Kidney epithelial cell (primary cell): ENCODE measurements around the gene PYROXD2. TPM values are rescaled to one million over a fixed set of nuclear protein-coding genes. Genes with fewer than 3 reads are reported as not detected.

Experiments used
- DNase-seq: peaks from one replicate; pipeline ENCODE4 v3.0.0-alpha.2; 2010; ENCODE audit warnings: low read depth
- H3K27me3 ChIP-seq: 2 replicates; pipeline ENCODE4 v1.6.0; 2011; ENCODE audit warnings: low read length; ENCODE audit not compliant: control insufficient read depth, insufficient read depth
- H3K36me3 ChIP-seq: 2 replicates; pipeline ENCODE4 v1.5.1; 2011; ENCODE audit warnings: low read length; ENCODE audit not compliant: control insufficient read depth, insufficient read depth
- H3K4me3 ChIP-seq: 2 replicates; pipeline ENCODE4 v1.5.1; 2011; ENCODE audit warnings: low read depth, mild to moderate bottlenecking, control low read depth, low read length
- CTCF ChIP-seq: IDR thresholded peaks from 2 replicates; pipeline ENCODE4 v1.5.1; 2011; ENCODE audit warnings: mild to moderate bottlenecking, moderate library complexity, low read length, control low read depth, inconsistent platforms; ENCODE audit not compliant: insufficient read depth, poor library complexity, severe bottlenecking
- total RNA-seq: library from RNA; depleted of rRNA; stranded (reverse); fragments of >200 nt; gene quantifications from 2 replicates; pipeline ENCODE4 v1.2.3, GENCODE V29; 2015

PYROXD2 gene
- total RNA-seq, 1 donor from 2014 or later: 5.8 TPM

GRCh38 chr10:98444314-98445006 is 29.5 kb upstream of the PYROXD2 start:
- Histone ChIP-seq H3K36me3 (peaks cover 2% of the 10 kb centered on the region), H3K27me3 (no peaks in the 10 kb centered on the region), H3K4me3 (no peak overlapping the region)
- TF ChIP-seq CTCF: no peak
- DNase-seq: no peak

GRCh38 chr10:98438715-98439114 is 23.7 kb upstream of the PYROXD2 start:
- Histone ChIP-seq H3K27me3 (no peaks in the 10 kb centered on the region), H3K4me3 (no peak overlapping the region), H3K36me3 (peaks cover 4% of the 10 kb centered on the region)
- TF ChIP-seq CTCF: no peak
- no peak for DNase-seq

GRCh38 chr10:98436704-98437103 is 21.7 kb upstream of the PYROXD2 start:
- Histone ChIP-seq H3K36me3 (peaks cover 4% of the 10 kb centered on the region), H3K4me3 (no peak overlapping the region), H3K27me3 (no peaks in the 10 kb centered on the region)
- DNase-seq: no peak
- no peak for TF ChIP-seq CTCF

- Histone ChIP-seq H3K36me3 (peaks cover 8% of the 10 kb centered on the region), H3K27me3 (no peaks in the 10 kb centered on the region), H3K4me3 (no peak overlapping the region)
- DNase-seq: no peak
- TF ChIP-seq CTCF: no peak
Measured at GRCh38 chr10:98435178-98435577, 20.2 kb upstream of the PYROXD2 start.

- no peak overlapping the region for H3K4me3 ChIP-seq
- peak; percentile 74 for DNase-seq
- H3K36me3 ChIP-seq: peaks cover 8% of the 10 kb centered on the region
- TF ChIP-seq CTCF: no peak
- H3K27me3 ChIP-seq: no peaks in the 10 kb centered on the region
Measured at GRCh38 chr10:98433881-98434732, 19.1 kb upstream of the PYROXD2 start.
